Esophagus squamous epithelium (tissue), 5 donors: Measurements from ENCODE around the gene GPC3. TPM values are rescaled to one million over a fixed set of nuclear protein-coding genes. Genes with fewer than 3 reads are reported as not detected.

ENCODE experiments used
- DNase-seq: peaks from one replicate; lab custom pipeline; 2025; lab: John Stamatoyannopoulos, UW
- H3K27ac ChIP-seq, 4 donors: fragments of 200-600 bp; sonication (generic); one replicate each; pipeline ENCODE4 v1.5.1; 2016 to 2019; ENCODE audit warnings: mild to moderate bottlenecking in 1 of 4
- H3K27me3 ChIP-seq, 4 donors: fragments of 200-600 bp; sonication (generic); 1 replicate in 3 of 4; 2 replicates in 1 of 4; pipeline versions ENCODE4 v1.5.1 to v1.6.0; 2017 to 2021; ENCODE audit warnings: antibody characterized with exemption in 1 of 4
- H3K36me3 ChIP-seq, 3 donors: fragments of 200-600 bp; sonication (generic); one replicate each; pipeline ENCODE4 v1.5.1; 2016 to 2019
- H3K4me1 ChIP-seq, 3 donors: fragments of 200-600 bp; sonication (generic); one replicate each; pipeline ENCODE4 v1.5.1; 2017 to 2019
- H3K4me3 ChIP-seq, 4 donors: fragments of 200-600 bp; sonication (generic); 1 replicate in 3 of 4; 2 replicates in 1 of 4; pipeline ENCODE4 v1.5.1; 2016 to 2019; ENCODE audit warnings: mild to moderate bottlenecking in 2 of 4, moderate library complexity in 1 of 4
- H3K9me3 ChIP-seq, 3 donors: fragments of 200-600 bp; sonication (generic); one replicate each; pipeline ENCODE4 v1.5.1; 2016 to 2019
- POLR2A ChIP-seq, 4 donors: fragments of 450-650 bp; IDR thresholded peaks; one replicate each; pipeline ENCODE4 v1.6.1; 2017; ENCODE audit warnings: antibody characterized with exemption in 4 of 4, mild to moderate bottlenecking in 4 of 4, moderate library complexity in 3 of 4
- WGBS, 2 donors: methylation state at CpG; one replicate each; pipeline ENCODE4 v1.1.5; 2018; 5-methylcytosine and 5-hydroxymethylcytosine counted together
- intact Hi-C: fragments of 100-400 bp; cut with DNase I; formaldehyde crosslinking; loops from one replicate; pipeline ENCODE4 v1.15.0; 2022
- total RNA-seq, 4 donors: library from RNA; depleted of rRNA; stranded (reverse); fragments of >200 nt; gene quantifications; one replicate each; pipeline ENCODE4 v1.1.0, GENCODE V29; 2016
- TF ChIP-seq, protein P1 (sequence below), 6 experiments: fragments of 450-650 bp in 4 of 6; fragments of 200-600 bp in 2 of 6; sonication (generic) in 2 of 6; IDR thresholded peaks; one replicate each; pipeline ENCODE4 v1.5.1; 2016 to 2019; ENCODE audit warnings: antibody characterized with exemption in 6 of 6, mild to moderate bottlenecking in 4 of 6, moderate library complexity in 4 of 6
- donor health status: DM: yes; HTN: yes; CAD: no.

The GPC3 gene
- total RNA-seq, 4 donors from 2014 or later: 0.44 to 2.8 (median 1.7) TPM; not detected in 1

DNA sequence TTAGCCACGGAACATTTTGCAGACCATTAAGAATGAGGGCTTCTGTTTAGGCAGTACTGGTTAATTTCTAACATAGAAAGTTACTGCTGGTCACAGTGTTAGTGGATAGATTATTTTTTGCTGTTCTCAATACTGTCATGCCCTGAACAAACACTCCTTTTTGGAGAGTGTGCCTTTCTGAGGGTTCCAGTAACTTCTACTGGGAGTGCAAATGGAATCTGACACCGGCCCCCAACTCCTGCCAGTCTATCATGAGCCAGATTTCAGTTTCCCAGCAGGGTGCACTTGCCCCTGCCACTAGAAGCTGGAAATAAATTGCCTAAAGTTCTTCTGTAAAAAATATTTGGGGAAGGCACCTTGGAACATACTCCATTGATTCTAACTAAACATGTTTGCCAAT is 345.7 kb downstream of the GPC3 start:
- TF ChIP-seq POLR2A (IDR thresholded peaks at IDR 0.05): no peak
- TF ChIP-seq, protein P1, sequence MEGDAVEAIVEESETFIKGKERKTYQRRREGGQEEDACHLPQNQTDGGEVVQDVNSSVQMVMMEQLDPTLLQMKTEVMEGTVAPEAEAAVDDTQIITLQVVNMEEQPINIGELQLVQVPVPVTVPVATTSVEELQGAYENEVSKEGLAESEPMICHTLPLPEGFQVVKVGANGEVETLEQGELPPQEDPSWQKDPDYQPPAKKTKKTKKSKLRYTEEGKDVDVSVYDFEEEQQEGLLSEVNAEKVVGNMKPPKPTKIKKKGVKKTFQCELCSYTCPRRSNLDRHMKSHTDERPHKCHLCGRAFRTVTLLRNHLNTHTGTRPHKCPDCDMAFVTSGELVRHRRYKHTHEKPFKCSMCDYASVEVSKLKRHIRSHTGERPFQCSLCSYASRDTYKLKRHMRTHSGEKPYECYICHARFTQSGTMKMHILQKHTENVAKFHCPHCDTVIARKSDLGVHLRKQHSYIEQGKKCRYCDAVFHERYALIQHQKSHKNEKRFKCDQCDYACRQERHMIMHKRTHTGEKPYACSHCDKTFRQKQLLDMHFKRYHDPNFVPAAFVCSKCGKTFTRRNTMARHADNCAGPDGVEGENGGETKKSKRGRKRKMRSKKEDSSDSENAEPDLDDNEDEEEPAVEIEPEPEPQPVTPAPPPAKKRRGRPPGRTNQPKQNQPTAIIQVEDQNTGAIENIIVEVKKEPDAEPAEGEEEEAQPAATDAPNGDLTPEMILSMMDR (IDR thresholded peaks at IDR 0.05): no peak
- H3K4me1 ChIP-seq: no peaks in the 10 kb centered on the region
- no peaks in the 10 kb centered on the region for H3K27me3 ChIP-seq
- H3K36me3 ChIP-seq: no peaks in the 10 kb centered on the region
- no peak for DNase-seq
- intact Hi-C loops: no loop called here
- no peaks in the 10 kb centered on the region for H3K9me3 ChIP-seq
- H3K27ac ChIP-seq: no peak overlapping the region
- no peak overlapping the region for H3K4me3 ChIP-seq
- 62 to 100% methylated on average over 1 to 2 of the region's 2 CpGs for WGBS, 2 donors

DNA sequence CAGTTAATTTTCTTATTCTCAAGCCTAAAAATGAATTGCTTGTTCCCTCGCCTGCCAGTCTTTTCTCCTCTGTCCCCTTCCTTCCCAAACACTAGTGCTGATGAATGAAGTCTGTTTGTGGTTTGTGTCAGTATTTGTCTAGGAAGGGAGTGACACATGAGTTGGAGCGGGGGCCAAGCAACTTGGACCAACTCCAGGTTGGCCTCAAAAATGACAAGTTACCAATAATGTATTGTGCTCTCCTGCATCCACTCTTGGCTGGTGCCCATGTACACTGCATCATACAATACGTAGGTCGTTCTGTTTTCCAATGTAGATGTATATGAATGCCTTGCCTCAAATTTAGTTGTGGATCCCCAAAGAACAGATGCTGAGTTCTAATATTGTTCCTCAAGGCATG is 347.1 kb downstream of the GPC3 start:
- Histone ChIP-seq H3K27ac (no peak overlapping the region), H3K27me3 (no peaks in the 10 kb centered on the region), H3K4me3 (no peak overlapping the region), H3K9me3 (no peaks in the 10 kb centered on the region), H3K4me1 (no peaks in the 10 kb centered on the region), H3K36me3 (no peaks in the 10 kb centered on the region)
- WGBS, 2 donors: 61 to 71% methylated on average over 3 to 4 of the region's 4 CpGs
- TF ChIP-seq POLR2A (IDR thresholded peaks at IDR 0.05): no peak
- TF ChIP-seq, protein P1 (IDR thresholded peaks at IDR 0.05): no peak
- no peak for DNase-seq
- intact Hi-C loops: no loop called here

DNA sequence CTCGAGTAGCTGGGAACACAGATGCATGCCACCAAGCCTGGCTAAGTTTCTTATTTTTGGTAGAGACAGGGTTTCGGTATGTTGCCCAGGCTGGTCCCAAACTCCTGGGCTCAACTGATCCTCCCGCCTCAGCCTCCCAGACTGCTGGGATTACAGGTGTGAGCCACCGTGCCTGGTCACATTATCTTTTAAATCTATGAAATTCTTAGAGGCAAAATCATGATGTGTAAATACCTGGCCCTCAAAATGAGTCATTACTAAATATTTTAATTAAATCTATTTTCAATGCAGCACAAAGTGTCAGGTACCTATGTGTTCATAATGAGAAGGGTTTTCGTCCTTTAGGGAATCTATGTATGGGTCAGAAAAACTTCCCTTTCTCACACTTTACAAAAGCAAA is 347.6 kb downstream of the GPC3 start:
- Histone ChIP-seq H3K27ac (no peak overlapping the region), H3K4me1 (no peaks in the 10 kb centered on the region), H3K9me3 (no peaks in the 10 kb centered on the region), H3K36me3 (no peaks in the 10 kb centered on the region), H3K4me3 (no peak overlapping the region), H3K27me3 (no peaks in the 10 kb centered on the region)
- intact Hi-C loops: no loop called here
- TF ChIP-seq, protein P1 (IDR thresholded peaks at IDR 0.05): no peak
- no peak for TF ChIP-seq POLR2A (IDR thresholded peaks at IDR 0.05)
- DNase-seq: no peak
- 67 to 77% methylated on average over 4 to 5 of the region's 5 CpGs for WGBS, 2 donors

DNA sequence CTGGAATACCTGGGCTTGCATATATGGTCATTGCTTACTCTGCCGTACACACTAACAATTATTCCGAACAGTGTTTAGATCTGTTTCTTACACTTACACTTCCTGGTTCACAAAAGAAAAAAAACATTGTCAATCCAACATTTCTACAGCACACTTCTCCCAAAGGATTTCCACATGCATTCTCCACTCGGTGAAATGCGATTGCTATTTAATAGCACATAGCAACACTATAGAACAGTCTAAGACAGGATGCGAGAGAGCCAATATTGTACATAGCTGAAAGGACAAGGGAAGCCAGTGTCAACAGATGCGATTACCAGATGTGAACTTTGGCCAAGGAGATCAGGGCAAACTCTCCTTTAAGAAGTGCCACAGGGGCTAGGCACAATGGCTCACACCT is 349.4 kb downstream of the GPC3 start:
- intact Hi-C loops: no loop called here
- 88 to 97% methylated on average over 5 to 6 of the region's 6 CpGs for WGBS, 2 donors
- DNase-seq: no peak
- H3K4me3 ChIP-seq: no peak overlapping the region
- no peak overlapping the region for H3K27ac ChIP-seq
- TF ChIP-seq, protein P1 (IDR thresholded peaks at IDR 0.05): no peak
- TF ChIP-seq POLR2A (IDR thresholded peaks at IDR 0.05): no peak
- no peaks in the 10 kb centered on the region for H3K36me3 ChIP-seq
- H3K4me1 ChIP-seq: no peaks in the 10 kb centered on the region
- no peaks in the 10 kb centered on the region for H3K27me3 ChIP-seq
- H3K9me3 ChIP-seq: no peaks in the 10 kb centered on the region

DNA sequence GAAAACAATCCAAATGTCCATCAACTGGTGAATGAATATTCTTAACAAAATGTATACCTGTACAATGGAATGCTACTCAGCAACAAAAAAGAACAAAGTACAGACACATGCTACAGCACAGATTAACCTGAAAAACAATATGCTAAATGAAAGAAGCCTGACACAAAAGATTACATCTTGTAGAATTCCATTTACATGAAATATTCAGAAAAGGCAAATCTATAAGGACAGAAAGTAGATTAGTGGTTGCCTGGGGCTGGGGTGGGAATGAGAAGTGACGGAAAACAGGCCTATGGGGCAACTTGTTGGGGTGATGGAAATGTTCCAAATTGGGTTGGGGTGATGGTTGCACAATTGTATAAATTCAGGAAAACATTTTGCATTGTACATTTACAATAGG is 351.0 kb downstream of the GPC3 start:
- intact Hi-C loops: no loop called here
- WGBS, 2 donors: 33 to 56% methylated on average over 1 of the region's 1 CpG
- Histone ChIP-seq H3K4me3 (no peak overlapping the region), H3K36me3 (no peaks in the 10 kb centered on the region), H3K4me1 (no peaks in the 10 kb centered on the region), H3K27me3 (no peaks in the 10 kb centered on the region), H3K27ac (no peak overlapping the region), H3K9me3 (no peaks in the 10 kb centered on the region)
- DNase-seq: no peak
- no peak for TF ChIP-seq POLR2A (IDR thresholded peaks at IDR 0.05)
- TF ChIP-seq, protein P1 (IDR thresholded peaks at IDR 0.05): no peak
